Epithelial cell of esophagus (primary cell): ENCODE results near the gene PYGB.

Experiments
- DNase-seq: peaks from one replicate; pipeline ENCODE4 v3.0.0; 2010; ENCODE audit warnings: low read depth
- H3K4me3 ChIP-seq: 2 replicates; pipeline ENCODE4 v1.5.1; 2011; ENCODE audit warnings: mild to moderate bottlenecking, low read length, control low read depth
- TF ChIP-seq, protein P1 (sequence below): IDR thresholded peaks from 2 replicates; pipeline ENCODE4 v1.5.1; 2011; ENCODE audit warnings: low read depth, mild to moderate bottlenecking, low read length, control low read depth, inconsistent platforms; ENCODE audit not compliant: insufficient read depth; ENCODE audit errors: missing control alignments

The PYGB gene

GRCh38 chr20:25205277-25206062 lies 42.4 kb upstream of the PYGB start:
- TF ChIP-seq, protein P1, sequence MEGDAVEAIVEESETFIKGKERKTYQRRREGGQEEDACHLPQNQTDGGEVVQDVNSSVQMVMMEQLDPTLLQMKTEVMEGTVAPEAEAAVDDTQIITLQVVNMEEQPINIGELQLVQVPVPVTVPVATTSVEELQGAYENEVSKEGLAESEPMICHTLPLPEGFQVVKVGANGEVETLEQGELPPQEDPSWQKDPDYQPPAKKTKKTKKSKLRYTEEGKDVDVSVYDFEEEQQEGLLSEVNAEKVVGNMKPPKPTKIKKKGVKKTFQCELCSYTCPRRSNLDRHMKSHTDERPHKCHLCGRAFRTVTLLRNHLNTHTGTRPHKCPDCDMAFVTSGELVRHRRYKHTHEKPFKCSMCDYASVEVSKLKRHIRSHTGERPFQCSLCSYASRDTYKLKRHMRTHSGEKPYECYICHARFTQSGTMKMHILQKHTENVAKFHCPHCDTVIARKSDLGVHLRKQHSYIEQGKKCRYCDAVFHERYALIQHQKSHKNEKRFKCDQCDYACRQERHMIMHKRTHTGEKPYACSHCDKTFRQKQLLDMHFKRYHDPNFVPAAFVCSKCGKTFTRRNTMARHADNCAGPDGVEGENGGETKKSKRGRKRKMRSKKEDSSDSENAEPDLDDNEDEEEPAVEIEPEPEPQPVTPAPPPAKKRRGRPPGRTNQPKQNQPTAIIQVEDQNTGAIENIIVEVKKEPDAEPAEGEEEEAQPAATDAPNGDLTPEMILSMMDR: no peak
- DNase-seq: no peak
- H3K4me3 ChIP-seq: no peak overlapping the region

GRCh38 chr20:25206063-25206403 lies 41.9 kb upstream of the PYGB start:
- no peak for DNase-seq
- TF ChIP-seq, protein P1: no peak
- no peak overlapping the region for H3K4me3 ChIP-seq

DNA sequence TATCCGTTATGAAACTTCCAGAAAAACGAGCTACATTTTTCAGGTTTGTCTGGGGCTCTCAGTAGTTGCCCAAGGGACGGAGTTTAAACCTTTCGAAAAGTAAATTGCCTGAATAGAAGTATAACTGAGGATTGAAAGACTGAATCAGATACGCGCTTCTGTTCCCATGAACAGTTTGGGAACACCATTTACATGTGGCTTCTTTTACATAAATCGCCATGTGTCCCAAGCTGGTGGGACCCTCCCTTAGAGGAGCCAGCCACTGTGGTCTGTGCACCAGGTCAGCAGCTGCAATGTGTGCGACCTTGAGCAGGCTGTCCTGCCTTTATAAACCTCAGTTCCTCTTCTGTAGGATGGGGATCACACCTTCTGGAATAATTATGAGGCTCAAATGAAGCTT lies 41.3 kb upstream of the PYGB start:
- H3K4me3 ChIP-seq: no peak overlapping the region
- DNase-seq: no peak
- TF ChIP-seq, protein P1: no peak

DNA sequence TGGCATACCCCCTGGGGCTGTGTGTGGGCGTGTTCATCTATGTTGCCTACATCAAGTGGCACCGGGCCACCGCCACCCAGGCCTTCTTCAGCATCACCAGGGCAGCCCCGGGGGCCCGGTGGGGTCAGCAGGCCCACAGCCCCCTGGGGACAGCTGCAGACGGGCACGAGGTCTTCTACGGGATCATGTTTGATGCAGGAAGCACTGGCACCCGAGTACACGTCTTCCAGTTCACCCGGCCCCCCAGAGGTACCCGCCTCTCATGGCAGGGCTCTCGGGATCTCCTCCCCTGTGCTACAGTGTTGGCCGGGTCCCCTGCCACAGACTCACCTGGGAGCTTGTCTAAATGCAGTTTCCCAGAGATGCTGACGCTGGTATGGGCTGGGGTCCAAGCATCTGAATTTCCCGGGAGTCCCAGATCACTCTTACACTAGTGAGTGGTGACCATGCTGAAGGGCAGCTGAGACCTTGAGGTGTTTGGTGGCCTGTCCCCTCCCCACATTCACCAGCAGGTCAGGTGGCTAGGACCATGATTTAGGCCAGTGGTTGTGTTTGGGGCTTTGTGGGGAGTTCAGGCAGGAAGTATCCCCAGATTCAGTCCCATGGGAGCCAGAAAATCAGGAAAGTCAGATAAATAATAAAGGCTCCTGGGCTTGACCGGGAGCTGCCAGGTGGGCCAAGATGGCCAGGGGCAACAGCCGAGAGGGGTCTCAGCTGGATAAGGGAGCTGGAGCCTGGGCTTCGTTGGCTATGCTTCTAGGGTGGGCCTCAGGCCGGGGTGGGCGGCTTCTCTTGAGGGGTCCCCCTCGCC lies 40.5 kb upstream of the PYGB start:
- TF ChIP-seq, protein P1: no peak
- no peak overlapping the region for H3K4me3 ChIP-seq
- DNase-seq: no peak

DNA sequence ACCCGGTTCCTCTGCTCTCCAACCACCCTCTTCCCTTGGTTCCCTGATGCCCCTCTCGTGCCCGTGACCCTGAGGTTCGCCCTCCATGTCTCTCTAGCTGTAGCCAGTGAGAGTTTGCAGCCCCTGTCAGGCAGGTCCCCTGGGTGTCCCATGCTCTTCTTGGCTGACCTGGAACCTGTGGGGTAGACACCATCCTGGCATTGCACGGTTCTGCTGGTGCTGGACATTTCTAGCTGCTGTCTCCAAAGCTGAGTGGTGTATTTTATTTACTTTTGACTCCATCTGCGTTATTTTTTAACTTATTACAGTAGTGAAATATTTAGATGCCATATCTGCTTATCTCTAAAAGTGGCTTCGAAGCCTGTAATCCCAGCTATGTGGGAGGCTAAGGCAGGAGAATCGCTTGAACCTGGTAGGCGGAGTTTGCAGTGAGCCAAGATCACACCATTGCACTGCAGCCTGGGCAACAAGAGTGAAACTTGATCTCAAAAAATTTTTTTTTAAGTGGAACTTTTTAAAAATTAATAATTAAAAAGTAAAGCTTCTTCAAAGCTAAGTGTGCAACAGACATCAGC lies 39.8 kb upstream of the PYGB start:
- no peak for DNase-seq
- TF ChIP-seq, protein P1: no peak
- H3K4me3 ChIP-seq: no peak overlapping the region

- no peak for DNase-seq
- TF ChIP-seq, protein P1: no peak
These were observed 38.5 kb upstream of the PYGB start for GRCh38 chr20:25209400-25209799.

More at GRCh38 chr20:25209400-25209799, 38.5 kb upstream of the PYGB start:
- H3K4me3 ChIP-seq: no peak overlapping the region
